GM10248 (cell line): Measurements from ENCODE around the gene PRDM16.

ENCODE experiments used
- CTCF ChIA-PET: fragments of 300-600 bp; sonication (Branson Sonifier 250); formaldehyde crosslinking; extraction: SDS; loops from one replicate; lab custom pipeline; 2021; ENCODE audit warnings: antibody characterized with exemption; lab: Yijun Ruan, JAX
- POLR2A ChIA-PET: fragments of 350-650 bp; sonication (Branson Sonifier 250); formaldehyde crosslinking; extraction: SDS; loops from one replicate; lab custom pipeline; 2020; ENCODE audit warnings: antibody characterized with exemption; lab: Yijun Ruan, JAX
- DNase-seq: peaks from one replicate; pipeline ENCODE4 v3.0.0; 2012; ENCODE audit errors: extremely low spot score
- TF ChIP-seq, protein P1 (sequence below): IDR thresholded peaks from 2 replicates; pipeline ENCODE4 v1.5.1; 2012; ENCODE audit warnings: mild to moderate bottlenecking, low read depth; ENCODE audit errors: extremely low read depth, missing control alignments, control extremely low read depth

The PRDM16 gene

DNA sequence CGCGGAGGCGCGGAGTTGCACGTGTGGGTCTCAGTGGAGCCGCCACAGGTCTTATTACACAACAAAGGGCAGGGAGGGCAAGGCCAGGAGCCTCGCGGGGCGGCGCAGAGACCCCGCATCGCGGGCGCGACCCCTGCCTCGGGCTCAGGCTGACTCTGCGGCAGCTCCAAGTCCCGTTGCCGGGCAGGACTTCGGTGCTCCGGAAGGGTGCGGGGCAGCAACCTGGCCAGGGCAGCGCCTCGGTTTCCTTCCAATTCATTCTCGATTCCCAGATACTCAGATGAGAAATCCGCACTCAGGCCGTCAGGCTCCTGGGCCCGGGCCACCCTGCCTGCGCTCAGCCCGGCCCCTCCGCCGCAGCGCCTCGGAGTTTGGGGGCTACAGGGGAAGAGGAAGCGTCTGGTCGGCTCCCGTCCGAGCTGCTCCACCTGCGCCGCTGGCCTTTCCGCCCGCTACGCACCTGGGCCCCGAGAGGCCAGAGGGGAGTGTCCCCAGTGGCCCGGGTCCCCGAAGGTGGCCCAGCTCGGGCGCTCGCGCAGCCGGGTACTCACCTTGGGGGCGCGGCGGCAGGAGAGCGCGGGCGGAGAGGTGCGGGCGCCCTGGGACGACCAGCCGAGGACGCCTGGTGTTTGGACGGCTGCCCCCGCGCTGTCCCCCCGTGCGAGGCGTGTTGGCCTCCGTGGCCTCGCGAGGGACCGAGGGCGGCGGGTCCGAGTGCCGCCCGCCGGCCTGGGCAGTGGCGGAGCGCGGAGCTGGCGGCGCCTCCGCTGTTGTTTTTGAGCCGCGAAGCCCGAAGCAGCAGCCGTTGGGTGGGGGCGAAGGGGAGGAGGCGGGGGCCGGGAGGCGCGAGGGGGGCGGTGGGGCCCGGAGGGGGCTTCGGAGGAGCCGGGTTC, 1.1 kb upstream of the PRDM16 start:
- CTCF ChIA-PET, result no interaction called here
- no peak for DNase-seq
- POLR2A ChIA-PET, result no interaction called here
- TF ChIP-seq, protein P1, sequence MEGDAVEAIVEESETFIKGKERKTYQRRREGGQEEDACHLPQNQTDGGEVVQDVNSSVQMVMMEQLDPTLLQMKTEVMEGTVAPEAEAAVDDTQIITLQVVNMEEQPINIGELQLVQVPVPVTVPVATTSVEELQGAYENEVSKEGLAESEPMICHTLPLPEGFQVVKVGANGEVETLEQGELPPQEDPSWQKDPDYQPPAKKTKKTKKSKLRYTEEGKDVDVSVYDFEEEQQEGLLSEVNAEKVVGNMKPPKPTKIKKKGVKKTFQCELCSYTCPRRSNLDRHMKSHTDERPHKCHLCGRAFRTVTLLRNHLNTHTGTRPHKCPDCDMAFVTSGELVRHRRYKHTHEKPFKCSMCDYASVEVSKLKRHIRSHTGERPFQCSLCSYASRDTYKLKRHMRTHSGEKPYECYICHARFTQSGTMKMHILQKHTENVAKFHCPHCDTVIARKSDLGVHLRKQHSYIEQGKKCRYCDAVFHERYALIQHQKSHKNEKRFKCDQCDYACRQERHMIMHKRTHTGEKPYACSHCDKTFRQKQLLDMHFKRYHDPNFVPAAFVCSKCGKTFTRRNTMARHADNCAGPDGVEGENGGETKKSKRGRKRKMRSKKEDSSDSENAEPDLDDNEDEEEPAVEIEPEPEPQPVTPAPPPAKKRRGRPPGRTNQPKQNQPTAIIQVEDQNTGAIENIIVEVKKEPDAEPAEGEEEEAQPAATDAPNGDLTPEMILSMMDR, result no peak

DNA sequence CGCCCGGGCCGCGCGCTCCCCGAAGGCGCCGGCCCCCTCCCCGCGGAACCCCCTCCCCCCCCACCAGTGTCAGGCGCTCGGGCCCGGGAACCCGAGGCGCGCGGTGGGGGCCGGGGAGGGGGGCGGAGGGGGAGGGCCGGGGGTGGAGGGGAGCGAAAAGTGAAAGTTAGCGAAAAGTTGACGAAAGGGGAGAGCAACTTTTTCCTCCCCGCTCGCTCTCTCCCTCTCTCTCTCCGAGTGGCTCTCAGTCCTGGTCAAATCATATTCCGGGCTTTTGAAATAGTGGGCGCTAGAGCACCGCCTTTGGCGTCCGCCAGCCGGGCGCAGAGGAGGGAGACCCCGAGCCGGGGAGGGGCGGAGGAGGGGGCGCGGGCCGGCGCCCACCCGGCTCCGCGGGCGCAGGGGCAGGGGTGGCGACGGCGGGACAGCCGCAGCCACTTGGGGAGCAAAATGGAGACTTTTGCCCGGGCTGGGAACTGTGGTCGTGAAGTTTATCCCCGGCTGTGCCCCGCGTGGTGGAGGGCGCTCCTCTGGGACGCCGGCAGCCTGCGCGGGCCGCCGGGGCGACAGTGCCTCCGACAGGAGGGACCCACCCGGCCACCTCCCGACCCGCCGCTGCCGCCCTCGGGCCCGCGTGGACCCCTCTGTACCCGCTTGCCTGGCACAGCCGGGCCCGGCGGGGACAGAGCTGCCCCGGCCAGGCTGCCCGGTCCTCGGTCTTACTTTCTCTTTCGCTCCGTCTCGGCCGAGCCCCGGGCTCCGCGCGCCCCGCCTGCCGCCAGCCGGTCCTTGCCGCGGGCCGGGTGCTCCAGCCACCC, 697 bp downstream of the PRDM16 start:
- TF ChIP-seq, protein P1, result no peak
- CTCF ChIA-PET, result no interaction called here
- POLR2A ChIA-PET, result no interaction called here
- DNase-seq, result no peak

DNA sequence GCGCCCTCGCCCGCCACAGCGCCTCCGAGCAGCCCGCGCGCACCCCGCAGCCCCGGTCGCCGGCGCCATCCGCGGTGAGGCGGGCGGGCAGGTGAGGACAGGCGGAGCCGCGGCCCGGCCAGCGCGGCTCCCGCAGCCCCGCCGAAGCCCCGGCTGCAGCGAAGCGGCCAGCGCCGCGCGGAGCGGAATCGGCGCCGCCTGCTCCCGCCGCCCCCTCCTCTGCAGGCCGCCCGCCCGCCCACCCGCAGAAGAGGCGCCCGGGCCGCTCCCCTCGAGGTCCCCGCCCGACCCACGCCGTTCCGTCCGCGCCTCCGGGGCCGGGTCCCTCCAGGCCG, 1.3 kb downstream of the PRDM16 start:
- TF ChIP-seq, protein P1, result no peak
- no peak for DNase-seq
- CTCF ChIA-PET, result no interaction called here
- POLR2A ChIA-PET, result no interaction called here

DNA sequence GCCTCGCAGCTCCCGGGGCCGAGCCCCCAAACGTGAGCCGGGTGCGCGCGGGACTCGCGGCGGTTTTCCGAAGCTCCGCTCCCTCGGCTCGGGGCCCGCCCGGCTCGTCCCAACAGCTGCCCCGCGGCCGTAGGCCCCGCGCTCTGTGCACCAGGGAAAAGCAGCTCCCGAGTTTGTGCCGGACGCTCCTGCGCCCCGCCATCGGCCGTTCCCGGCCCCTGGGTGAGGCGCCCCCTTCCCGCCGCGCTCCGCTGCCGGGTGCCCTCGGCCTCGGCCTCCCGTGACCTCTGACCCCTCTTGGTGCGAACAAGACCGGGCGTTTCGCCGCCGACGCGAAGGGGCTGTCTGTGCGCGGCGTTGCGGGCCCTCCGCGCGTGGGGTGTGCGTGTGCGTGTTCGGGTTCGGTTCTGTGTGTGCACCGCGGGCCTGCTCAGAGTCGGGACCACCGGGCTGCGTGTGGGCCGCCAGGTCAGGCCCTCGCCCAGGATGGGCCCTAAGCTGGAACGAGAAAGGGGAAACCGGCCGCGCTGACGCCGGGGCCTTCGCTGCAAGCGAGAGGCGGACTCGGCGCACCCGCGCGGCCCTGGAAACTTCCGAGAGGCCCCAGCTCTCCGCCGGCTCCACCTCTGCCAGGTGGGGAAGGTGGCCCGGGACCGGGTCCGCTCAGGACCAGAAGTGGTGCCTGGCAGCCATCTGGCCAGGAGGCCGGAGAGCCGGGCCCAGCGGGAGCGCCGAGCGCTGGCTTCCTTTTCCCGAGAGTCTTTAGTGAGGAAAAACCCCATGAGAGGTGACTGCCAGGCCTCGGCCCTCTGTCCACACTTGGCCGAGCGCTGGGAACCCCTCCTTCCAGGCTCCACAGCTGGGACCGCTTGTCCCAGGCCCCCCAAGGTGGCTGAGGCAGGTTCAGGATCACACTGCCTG, 1.9 kb downstream of the PRDM16 start:
- ChIA-PET CTCF (no interaction called here), POLR2A (no interaction called here)
- DNase-seq, result no peak
- TF ChIP-seq, protein P1, result no peak

DNA sequence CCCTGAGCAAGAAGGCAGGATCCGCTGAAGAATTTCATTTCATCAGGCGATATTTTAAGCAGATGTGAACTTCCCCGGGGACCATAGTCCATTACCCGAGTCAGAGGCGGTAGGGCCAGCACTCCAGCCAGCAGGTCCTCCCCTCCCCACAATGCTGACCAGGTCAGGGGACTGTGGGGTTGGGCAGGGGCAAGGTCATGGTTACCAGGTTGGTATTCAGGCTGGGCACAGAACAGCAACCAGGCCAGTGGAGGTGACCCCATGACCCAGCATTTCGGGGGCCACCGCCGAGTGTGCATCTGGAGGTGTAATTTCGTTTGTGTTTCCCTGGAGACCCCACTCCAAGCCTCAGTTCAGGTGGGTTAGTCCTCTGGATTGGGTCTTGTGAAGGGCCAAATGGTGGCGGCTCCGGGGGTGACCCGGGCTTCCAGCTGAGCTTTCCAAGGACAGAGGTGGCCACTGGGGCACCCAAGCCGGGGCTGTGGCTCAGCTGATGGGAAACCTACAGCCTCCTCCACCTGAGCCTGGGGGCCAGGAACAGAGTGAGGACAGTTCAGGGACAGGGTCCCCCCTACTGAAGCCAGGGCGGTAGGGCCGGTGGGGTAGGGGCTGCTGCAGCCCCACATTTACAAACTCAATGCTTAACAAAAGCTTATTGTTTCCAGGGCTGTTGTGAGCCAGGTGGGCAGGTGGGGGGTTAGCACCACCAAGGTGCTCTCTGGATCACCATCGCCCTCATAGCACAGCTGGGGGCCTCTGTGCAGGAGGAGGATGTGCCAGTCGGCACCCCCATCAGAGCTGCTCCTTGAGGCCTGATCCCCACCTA, 2.8 kb downstream of the PRDM16 start:
- DNase-seq, result no peak
- POLR2A ChIA-PET, result no interaction called here
- CTCF ChIA-PET, result no interaction called here
- TF ChIP-seq, protein P1, result no peak
